H1 (cell line): ENCODE measurements around the gene CGB2. TPM values are rescaled to one million over a fixed set of nuclear protein-coding genes. Genes with fewer than 3 reads are reported as not detected.

Source experiments
- CTCF ChIA-PET: fragments of 300-600 bp; sonication (Branson Sonifier 250); formaldehyde crosslinking; loops from one replicate; lab custom pipeline; 2021; ENCODE audit not compliant: partially characterized antibody; lab: Charles Lee
- POLR2A ChIA-PET: fragments of 300-600 bp; sonication (Branson Sonifier 250); formaldehyde crosslinking; loops from one replicate; lab custom pipeline; 2021; ENCODE audit warnings: inconsistent platforms; ENCODE audit not compliant: partially characterized antibody; lab: Charles Lee
- DNase-seq, 2 experiments: peaks; one replicate each; pipeline versions ENCODE4 v3.0.0 to v3.0.0-alpha.2; 2010 to 2022; ENCODE audit warnings: low spot score in 2 of 2, low read depth in 1 of 2, mixed read lengths in 1 of 2
- FAIRE-seq: peaks from 2 replicates; lab custom pipeline; 2011; peaks lifted over from hg19 to GRCh38; lab: Jason Lieb, UNC
- H2AFZ ChIP-seq: 2 replicates; pipeline ENCODE4 v1.8.1; 2012; ENCODE audit warnings: low read length, inconsistent platforms
- H2AK5ac ChIP-seq: 2 replicates; pipeline ENCODE4 v1.6.1; 2013; ENCODE audit warnings: low read depth, low read length
- H2BK120ac ChIP-seq: replicated peaks from 2 replicates; pipeline ENCODE3; 2013; ENCODE audit warnings: low read depth, low read length, inconsistent platforms
- H2BK12ac ChIP-seq: 2 replicates; pipeline ENCODE4 v1.6.1; 2013; ENCODE audit warnings: low read depth, low read length
- H2BK15ac ChIP-seq: 2 replicates; pipeline ENCODE4 v1.6.1; 2013; ENCODE audit warnings: low read length
- H2BK20ac ChIP-seq: 2 replicates; pipeline ENCODE4 v1.6.1; 2013; ENCODE audit warnings: low read length
- H2BK5ac ChIP-seq: 2 replicates; pipeline ENCODE4 v1.6.1; 2013; ENCODE audit warnings: low read depth, low read length
- H3K14ac ChIP-seq: 2 replicates; pipeline ENCODE4 v1.6.1; 2013; ENCODE audit warnings: inconsistent platforms; ENCODE audit not compliant: insufficient read length
- H3K18ac ChIP-seq: 2 replicates; pipeline ENCODE4 v1.6.1; 2013; ENCODE audit warnings: low read length; ENCODE audit errors: extremely low read depth
- H3K23ac ChIP-seq: 2 replicates; pipeline ENCODE4 v1.6.1; 2013; ENCODE audit warnings: inconsistent platforms; ENCODE audit not compliant: insufficient read length
- H3K23me2 ChIP-seq: 2 replicates; pipeline ENCODE4 v1.6.1; 2013; ENCODE audit warnings: low read depth, low read length
- H3K27ac ChIP-seq: 2 replicates; pipeline ENCODE4 v1.6.1; 2011; ENCODE audit warnings: low read depth, low read length, inconsistent platforms
- H3K27me3 ChIP-seq, 4 experiments: replicated peaks in 1 of 4; 1 replicate in 1 of 4; 2 replicates in 3 of 4; pipeline versions ENCODE4 v1.6.1 to v1.8.1; 2011 to 2013; ENCODE audit warnings: low read length in 3 of 4, mild to moderate bottlenecking in 3 of 4, inconsistent platforms in 2 of 4, mixed read lengths in 2 of 4, moderate library complexity in 1 of 4; ENCODE audit not compliant: control insufficient read depth in 3 of 4, insufficient read depth in 3 of 4; ENCODE audit errors: extremely low read depth in 1 of 4
- H3K36me3 ChIP-seq, 4 experiments: 2 replicates each; pipeline versions ENCODE4 v1.6.1 to v1.8.1; 2011 to 2013; ENCODE audit warnings: mild to moderate bottlenecking in 4 of 4, low read length in 3 of 4, moderate library complexity in 2 of 4, control low read depth in 1 of 4, inconsistent platforms in 1 of 4; ENCODE audit not compliant: insufficient read depth in 4 of 4, control insufficient read depth in 2 of 4
- H3K4ac ChIP-seq: replicated peaks from 2 replicates; pipeline ENCODE3; 2013; ENCODE audit warnings: low read length, low read depth, mixed read lengths, inconsistent platforms; ENCODE audit not compliant: insufficient read length
- H3K4me1 ChIP-seq, 4 experiments: replicated peaks in 1 of 4; 1 replicate in 1 of 4; 2 replicates in 3 of 4; pipeline versions ENCODE4 v1.6.1 to v1.8.1; 2011 to 2013; ENCODE audit warnings: low read length in 3 of 4, inconsistent platforms in 2 of 4, mixed read lengths in 1 of 4; ENCODE audit not compliant: insufficient read depth in 4 of 4, control insufficient read depth in 3 of 4
- H3K4me2 ChIP-seq, 2 experiments: 2 replicates each; pipeline versions ENCODE4 v1.6.1 to v1.8.1; 2011 to 2013; ENCODE audit warnings: low read depth in 2 of 2, low read length in 2 of 2, control low read depth in 1 of 2, inconsistent platforms in 1 of 2, mild to moderate bottlenecking in 1 of 2; ENCODE audit not compliant: insufficient read depth in 1 of 2
- H3K4me3 ChIP-seq, 4 experiments: fragments of 200-600, 300-600 bp in 1 of 4; sonication (generic), shearing (Covaris generic), sonication (Bioruptor Twin) in 1 of 4; 2 replicates each; pipeline versions ENCODE4 v1.5.1 to v1.8.1; 2011 to 2016; ENCODE audit warnings: low read length in 4 of 4, low read depth in 3 of 4, control low read depth in 2 of 4, inconsistent platforms in 2 of 4, mild to moderate bottlenecking in 2 of 4, mixed read lengths in 1 of 4, moderate library complexity in 1 of 4; ENCODE audit not compliant: insufficient read depth in 2 of 4; ENCODE audit errors: extremely low read depth in 1 of 4
- H3K56ac ChIP-seq: replicated peaks from 2 replicates; pipeline ENCODE3; 2013; ENCODE audit warnings: low read depth, mild to moderate bottlenecking, mixed read lengths, low read length, inconsistent platforms; ENCODE audit not compliant: insufficient read length
- H3K79me1 ChIP-seq: 2 replicates; pipeline ENCODE4 v1.6.1; 2013; ENCODE audit warnings: low read depth, low read length, control low read depth
- H3K79me2 ChIP-seq, 2 experiments: 2 replicates each; pipeline versions ENCODE4 v1.6.1 to v1.8.1; 2012 to 2013; ENCODE audit warnings: low read length in 2 of 2, mild to moderate bottlenecking in 2 of 2, inconsistent platforms in 1 of 2; ENCODE audit not compliant: insufficient read depth in 2 of 2, control insufficient read depth in 1 of 2
- H3K9ac ChIP-seq, 4 experiments: replicated peaks in 1 of 4; 1 replicate in 1 of 4; 2 replicates in 3 of 4; pipeline versions ENCODE4 v1.6.1 to v1.8.1; 2011 to 2013; ENCODE audit warnings: low read depth in 3 of 4, low read length in 3 of 4, control low read depth in 2 of 4, mild to moderate bottlenecking in 2 of 4, moderate library complexity in 2 of 4, inconsistent platforms in 1 of 4; ENCODE audit errors: extremely low read depth in 1 of 4
- H3K9me3 ChIP-seq, 2 experiments: 2 replicates each; pipeline versions ENCODE4 v1.6.1 to v1.8.1; 2012 to 2013; ENCODE audit warnings: mild to moderate bottlenecking in 2 of 2, moderate library complexity in 2 of 2, control low read depth in 1 of 2, inconsistent platforms in 1 of 2, low read depth in 1 of 2, low read length in 1 of 2, mixed read lengths in 1 of 2; ENCODE audit not compliant: insufficient read depth in 2 of 2
- H4K20me1 ChIP-seq, 2 experiments: replicated peaks in 1 of 2; 2 replicates each; pipeline versions ENCODE3 to v1.8.1; 2011 to 2013; ENCODE audit warnings: inconsistent platforms in 2 of 2, low read length in 2 of 2, mild to moderate bottlenecking in 1 of 2; ENCODE audit not compliant: insufficient read depth in 2 of 2, control insufficient read depth in 1 of 2
- H4K5ac ChIP-seq: 2 replicates; pipeline ENCODE4 v1.6.1; 2013; ENCODE audit warnings: low read length, low read depth, mixed read lengths, inconsistent platforms; ENCODE audit not compliant: insufficient read length
- H4K8ac ChIP-seq: 2 replicates; pipeline ENCODE4 v1.8.0; 2013; ENCODE audit warnings: mild to moderate bottlenecking, moderate library complexity, low read length, inconsistent platforms; ENCODE audit not compliant: insufficient read depth; ENCODE audit errors: extremely low read depth
- H4K91ac ChIP-seq: replicated peaks from 2 replicates; pipeline ENCODE3; 2013; ENCODE audit warnings: low read length, mixed read lengths, inconsistent platforms; ENCODE audit not compliant: insufficient read length
- WGBS, 2 experiments: shearing (Covaris generic) in 1 of 2; methylation state at CpG; one replicate each; pipeline versions ENCODE4 v1.1.6 to v1.1.7; 2013 to 2015; ENCODE audit warnings: low lambda C conversion rate in 2 of 2, mixed read lengths in 2 of 2, inconsistent platforms in 1 of 2, low coverage in 1 of 2, missing lambda C conversion rate in 1 of 2; ENCODE audit not compliant: insufficient replicate concordance in 2 of 2, insufficient coverage in 1 of 2, insufficient read length in 1 of 2; ENCODE audit errors: extremely low coverage in 1 of 2, missing lambda C conversion rate in 1 of 2; 5-methylcytosine and 5-hydroxymethylcytosine counted together
- polyA plus RNA-seq, 7 experiments: library from polyadenylated mRNA; depleted of rRNA in 3 of 7; stranded (reverse) in 5 of 7; unstranded in 2 of 7; fragments of >200 nt in 5 of 7; fragments of 200-250 nt in 2 of 7; gene quantifications; 1 replicate in 5 of 7; 2 replicates in 1 of 7; 4 replicates in 1 of 7; pipeline versions ENCODE4 v1.2.1 to v1.2.3, GENCODE V29; 2011 to 2013; ENCODE audit warnings: missing spikeins in 2 of 7, mixed read lengths in 2 of 7
- total RNA-seq: library from RNA; stranded (reverse); fragmentation: NEBNext Ultra II Directional; extraction: Animal tissue kit (Norgen Biotek cat#: 25700); gene quantifications from 2 replicates; pipeline ENCODE4 v1.2.1, GENCODE V29; 2021

CGB2 gene
- total and polyA plus RNA-seq, 2 of the 8 experiments (the other 6 are each of a cell fraction or from before 2014, with no cell fraction given) = 0.71 to 3.2 TPM

DNA sequence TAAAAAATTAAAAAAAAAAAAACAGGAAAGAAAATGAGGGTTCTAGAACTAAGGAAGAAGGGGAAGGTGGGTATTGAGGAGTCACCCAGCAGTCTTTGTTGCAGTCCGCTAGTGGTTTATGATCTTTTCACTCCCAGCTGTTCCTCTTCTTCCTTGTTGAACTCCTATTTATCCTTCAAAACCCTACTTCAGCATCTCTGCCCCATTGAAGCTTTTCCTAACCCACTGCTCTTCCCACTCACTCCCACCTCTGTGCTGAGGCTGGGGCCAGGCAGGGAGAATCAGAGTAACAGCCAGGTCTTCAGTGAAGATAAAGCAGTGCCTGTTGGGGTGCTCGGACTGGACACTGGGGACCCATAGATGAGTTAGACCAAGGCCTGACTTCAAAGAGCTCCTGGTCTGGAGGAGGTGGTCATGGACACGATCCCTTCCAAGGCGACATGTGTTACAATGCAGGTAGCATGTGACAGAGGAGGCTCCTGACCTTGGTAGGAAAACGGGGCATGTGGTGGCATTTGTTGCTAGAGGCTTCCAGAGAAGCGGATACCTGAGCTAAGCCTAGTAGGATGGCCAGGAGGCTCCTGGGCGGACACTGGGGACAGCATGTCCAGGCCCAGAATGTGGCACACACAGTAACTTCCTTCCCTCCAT lies 26.6 kb upstream of the CGB2 start:
- no peak for FAIRE-seq
- POLR2A ChIA-PET = interaction anchor here (0.8 kb wide), 1 partner anchor 9 kb away, joined by 3 read pairs; no protein-coding TSS in a partner anchor
- Histone ChIP-seq H3K79me2 (no peaks in the 10 kb centered on the region), H4K8ac (no peak overlapping the region), H3K23me2 (no peaks in the 10 kb centered on the region), H3K56ac (no peak overlapping the region), H2BK12ac (no peak overlapping the region), H2BK15ac (no peak overlapping the region), H3K14ac (no peak overlapping the region), H3K79me1 (peaks cover 2% of the 10 kb centered on the region; the same call in 1 of the 2 replicates), H2BK120ac (no peak overlapping the region), H2BK5ac (no peak overlapping the region), H3K23ac (no peak overlapping the region), H3K36me3 (peaks cover 15 to 47% (median 37%) of the 10 kb centered on the region in 4 experiments), H4K20me1 (peaks cover 0 to 12% of the 10 kb centered on the region in 2 experiments), H3K4me2 (no peak overlapping the region), H3K9me3 (no peaks in the 10 kb centered on the region), H3K4ac (no peak overlapping the region), H3K27me3 (no peaks in the 10 kb centered on the region), H2AK5ac (no peak overlapping the region), H4K91ac (no peak overlapping the region), H3K18ac (no peak overlapping the region), H3K27ac (no peak overlapping the region), H3K4me1 (no peaks in the 10 kb centered on the region), H2BK20ac (no peak overlapping the region), H3K9ac (no peak overlapping the region), H2AFZ (no peak overlapping the region), H4K5ac (no peak overlapping the region), H3K4me3 (no peak overlapping the region)
- WGBS, 2 experiments = 95% methylated on average over 7 of the region's 7 CpGs; no CpG with 5 or more reads in 1 of the 2 experiments
- CTCF ChIA-PET = interaction anchor here (1.0 to 2.2 kb wide), 2 partner anchors 9 to 194 kb away, joined by 4 to 8 read pairs; no protein-coding TSS in a partner anchor
- DNase-seq = no peak
